DMS 273 treated with DMSO at 0.1 percent for 48 hours (cell line): Measurements from ENCODE around the gene CABLES2.

Experiments
- DNase-seq: peaks from one replicate; lab custom pipeline; 2025; lab: John Stamatoyannopoulos, UW

CABLES2 gene

GRCh38 chr20:62405108-62405980 lies 1.7 kb downstream of the CABLES2 start:
- DNase-seq, result no peak

DNA sequence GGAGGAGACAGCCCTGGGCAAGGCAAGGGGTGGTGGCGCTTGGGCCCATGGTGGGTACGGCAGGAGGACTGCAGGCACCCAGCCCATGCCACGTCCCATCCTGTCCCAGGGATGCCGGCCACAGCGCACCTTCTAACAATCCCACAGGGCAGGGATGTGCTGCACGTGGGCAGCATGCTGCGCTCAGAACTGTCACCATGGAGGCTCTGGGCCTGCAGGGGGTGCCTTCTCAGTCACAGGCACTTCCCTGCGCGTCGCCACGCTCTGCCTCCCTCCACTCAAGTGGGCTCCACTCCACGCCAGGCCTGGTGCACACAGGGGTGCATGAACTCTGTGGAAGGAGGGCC lies 2.4 kb downstream of the CABLES2 start:
- DNase-seq, result no peak

GRCh38 chr20:62404112-62404665 lies 2.9 kb downstream of the CABLES2 start:
- DNase-seq, result no peak

GRCh38 chr20:62403331-62403730 lies 3.8 kb downstream of the CABLES2 start:
- no peak for DNase-seq

GRCh38 chr20:62402456-62403150 lies 4.5 kb downstream of the CABLES2 start:
- DNase-seq, result peak; percentile 7

- DNase-seq, result no peak
Observed at GRCh38 chr20:62401331-62401779, 5.7 kb downstream of the CABLES2 start.

GRCh38 chr20:62400541-62400940 lies 6.5 kb downstream of the CABLES2 start:
- DNase-seq, result no peak

- DNase-seq, result peak; percentile 6
Observed at GRCh38 chr20:62400021-62400420, 7.1 kb downstream of the CABLES2 start.

- DNase-seq, result no peak
Observed at GRCh38 chr20:62398120-62398821, 8.8 kb downstream of the CABLES2 start.

- DNase-seq, result no peak
Observed at GRCh38 chr20:62396367-62397239, 10.5 kb downstream of the CABLES2 start.

DNA sequence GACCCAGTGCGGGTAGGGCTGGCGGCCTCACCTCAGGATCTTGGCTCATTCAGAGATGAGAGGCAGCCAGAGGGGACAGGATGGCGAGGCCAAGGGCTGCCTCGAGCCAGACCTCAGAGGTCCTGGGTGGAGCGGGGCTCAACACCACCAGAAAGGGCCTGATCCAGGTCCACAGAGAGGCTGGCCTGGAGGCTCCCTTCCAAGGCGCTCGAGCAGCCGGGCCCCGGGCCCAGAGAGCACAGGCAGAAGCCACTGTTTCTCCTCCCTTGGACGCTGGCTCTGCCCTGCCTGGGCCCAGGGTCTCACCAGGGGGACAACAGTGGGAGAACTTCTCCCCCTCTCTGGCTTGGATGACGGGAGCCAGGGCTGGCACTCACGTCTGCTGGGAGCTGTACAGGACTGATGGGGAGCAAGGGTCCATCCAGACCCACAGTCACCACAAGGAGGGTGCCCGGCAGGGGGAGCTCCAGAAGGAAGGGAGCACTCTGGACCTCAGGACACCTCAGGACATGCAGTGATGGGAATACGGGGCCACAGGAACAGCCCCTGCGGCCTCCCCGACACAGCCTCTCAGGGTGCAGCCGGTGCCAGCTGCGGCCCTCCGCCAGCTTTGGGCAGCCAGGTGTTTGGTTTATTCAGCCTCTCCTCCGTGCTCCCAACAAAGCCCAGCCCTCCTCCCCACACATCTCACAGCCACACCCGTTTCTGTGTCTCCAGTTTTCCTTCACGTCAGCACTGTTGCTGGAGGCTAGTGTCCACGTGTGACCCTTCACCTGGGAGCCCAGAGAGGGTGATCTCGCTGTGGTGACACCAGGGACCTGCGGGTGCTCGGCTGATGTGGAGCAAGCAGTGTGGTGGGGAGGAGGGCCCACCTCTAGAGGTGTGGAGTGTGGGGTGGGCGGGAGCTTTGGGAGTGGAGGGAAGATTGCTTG lies 11.5 kb downstream of the CABLES2 start:
- DNase-seq, result no peak

DNA sequence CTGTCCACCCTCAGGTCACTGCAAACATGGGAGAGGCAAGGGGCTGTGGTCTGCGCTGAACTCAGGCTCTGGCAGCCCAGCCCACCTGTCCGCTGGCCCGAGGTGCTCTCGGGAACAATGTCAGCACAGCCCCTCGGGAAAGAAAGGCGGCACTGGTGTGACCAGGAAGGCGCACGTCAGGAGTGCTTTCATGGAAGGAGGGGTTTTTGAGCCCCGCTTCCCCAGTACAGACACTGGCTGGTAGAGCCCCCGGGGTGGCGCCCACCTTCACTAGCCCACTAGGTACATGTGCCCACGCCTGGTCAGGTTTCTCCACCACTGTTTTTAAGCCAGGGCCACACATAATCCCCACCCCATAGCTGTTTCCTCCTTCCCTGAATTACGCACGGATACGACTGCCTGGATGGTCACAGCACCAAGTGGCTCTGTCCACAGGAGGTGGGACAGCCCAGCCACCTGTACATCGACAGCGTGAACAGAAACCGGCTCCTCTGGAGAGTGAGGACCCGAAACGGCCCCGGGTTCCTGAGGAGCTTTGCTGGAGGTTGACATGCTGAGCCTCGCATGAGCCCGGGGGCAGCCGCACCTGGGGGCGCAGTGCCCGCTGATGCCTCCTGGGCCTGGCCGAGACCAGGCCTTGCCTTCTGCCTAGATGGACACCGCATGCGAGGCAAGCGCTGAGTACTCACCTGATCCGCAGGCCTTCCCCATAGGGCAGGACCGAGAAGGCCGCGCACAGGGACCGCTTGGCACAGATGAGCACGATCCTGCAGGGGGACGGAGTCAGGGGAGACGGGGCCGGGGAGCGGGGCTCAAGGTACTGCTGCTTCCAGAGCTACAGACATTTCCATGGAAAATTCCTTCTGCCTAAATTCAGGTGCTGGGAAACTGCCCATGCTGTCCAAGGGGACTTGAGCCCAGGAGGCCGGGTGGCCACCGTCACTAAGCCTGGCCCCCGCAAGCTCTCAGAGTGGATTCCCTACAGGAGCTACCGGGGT lies 12.5 kb downstream of the CABLES2 start:
- DNase-seq, result no peak

DNA sequence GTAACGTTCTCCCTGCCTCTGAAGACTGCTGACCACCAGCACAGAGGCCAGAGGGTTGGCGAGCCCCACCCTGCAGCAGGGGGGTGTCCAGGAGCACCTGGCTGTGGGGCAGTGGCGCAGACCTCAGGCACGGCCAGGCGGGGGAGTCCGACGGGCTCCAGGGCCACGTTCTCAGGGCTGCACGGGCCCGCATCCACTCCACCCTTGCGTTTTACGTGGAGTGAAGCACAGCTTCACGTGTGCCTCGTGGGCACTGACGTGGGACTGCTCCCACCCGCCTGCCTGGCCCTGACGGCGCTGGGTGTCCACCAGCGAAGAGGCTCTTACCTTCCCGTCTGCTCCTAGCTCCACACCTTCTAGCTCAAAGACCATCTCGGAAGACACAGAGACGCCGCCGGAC lies 13.3 kb downstream of the CABLES2 start:
- DNase-seq, result no peak

GRCh38 chr20:62393335-62393665 lies 13.8 kb downstream of the CABLES2 start:
- no peak for DNase-seq

DNA sequence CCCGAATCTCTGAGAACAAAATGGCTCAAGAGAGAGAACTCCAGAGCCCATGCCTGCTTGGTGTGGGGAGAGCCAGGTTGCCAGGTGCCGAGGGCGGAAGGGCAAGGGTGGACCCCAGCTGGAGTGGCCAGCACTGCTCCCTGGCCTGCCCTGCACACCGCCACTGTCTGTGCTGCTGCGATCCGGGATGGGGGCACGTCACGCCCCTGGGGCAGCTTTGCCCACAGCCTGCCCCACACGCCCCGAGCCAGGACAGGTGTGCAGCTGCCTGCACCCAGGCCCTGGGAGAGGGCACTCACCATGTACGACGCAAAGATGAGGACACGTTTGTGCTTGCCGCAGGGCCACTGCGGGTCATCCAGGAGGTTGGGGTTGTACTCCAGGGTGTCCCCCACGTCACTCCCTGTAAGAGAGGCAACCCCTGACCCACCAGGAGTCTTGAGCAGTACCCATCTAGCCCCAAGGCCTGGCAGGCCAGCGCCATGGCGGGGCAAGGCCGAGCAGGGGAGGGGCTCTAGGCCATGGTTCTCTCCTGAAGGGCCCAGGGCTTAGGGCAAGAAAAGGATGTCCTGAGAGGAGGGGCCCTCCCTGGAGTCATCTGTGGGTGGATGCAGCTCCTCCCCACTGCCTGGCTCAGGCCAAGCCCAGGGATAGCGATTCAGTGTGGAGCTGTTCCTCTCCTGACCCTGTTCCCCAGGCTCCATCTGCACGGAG lies 14.3 kb downstream of the CABLES2 start:
- DNase-seq, result no peak

- no peak for DNase-seq
Observed at GRCh38 chr20:62392077-62392418, 15.0 kb downstream of the CABLES2 start.

DNA sequence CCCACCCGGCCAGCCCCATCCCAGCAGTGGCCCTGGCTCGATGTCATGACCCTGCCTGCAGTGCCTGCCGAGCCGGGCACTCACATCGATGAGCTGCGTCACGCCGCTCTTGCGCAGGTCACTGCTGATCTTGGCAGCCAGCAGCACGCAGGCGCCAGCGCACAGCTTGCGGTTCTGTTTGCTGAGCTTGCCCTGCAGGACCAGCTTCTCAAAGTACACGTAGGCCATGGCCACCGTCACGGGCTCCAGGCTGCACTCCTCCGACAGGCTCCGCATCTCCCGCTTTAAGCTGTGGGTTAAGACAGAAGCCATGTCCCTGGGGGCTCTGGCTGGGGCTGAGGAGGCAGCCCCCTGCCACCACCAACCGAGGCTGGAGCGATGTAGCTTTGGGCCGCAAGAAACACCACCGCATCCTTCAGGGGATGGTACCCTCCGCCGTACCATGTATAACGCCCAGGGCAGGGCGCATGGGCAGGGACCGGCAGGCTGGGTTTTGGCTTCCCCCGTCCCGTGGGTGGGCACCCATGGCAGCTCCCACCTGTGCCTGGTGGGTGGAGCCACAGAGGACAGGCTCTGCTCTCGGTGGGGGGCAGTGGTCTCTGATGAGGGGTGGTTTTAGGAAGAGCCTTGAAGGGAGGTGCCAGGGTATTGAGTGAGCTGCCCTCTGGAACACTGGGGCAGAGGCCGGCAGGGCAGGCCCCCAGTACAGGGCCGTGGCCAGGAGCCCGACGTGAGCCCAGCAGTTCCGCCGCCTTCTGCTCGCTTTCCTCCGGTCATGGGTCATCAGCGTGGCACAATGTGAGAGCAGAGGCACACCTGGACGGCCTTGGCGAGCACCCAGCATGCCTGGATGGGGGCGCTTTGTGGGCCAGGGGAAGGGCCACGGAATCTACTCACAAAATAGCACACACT lies 15.7 kb downstream of the CABLES2 start:
- no peak for DNase-seq
